Body of pancreas (tissue), 4 donors: ENCODE measurements around the gene IRGQ.

ENCODE experiments used
- CTCF ChIP-seq, 7 experiments: fragments of 450-650 bp in 4 of 7; fragments of 200-600 bp in 3 of 7; sonication (generic) in 3 of 7; IDR thresholded peaks; one replicate each; pipeline ENCODE4 v1.5.1; 2016 to 2019; ENCODE audit warnings: antibody characterized with exemption in 7 of 7
- POLR2A ChIP-seq, 3 donors: fragments of 450-650 bp; IDR thresholded peaks; one replicate each; pipeline ENCODE4 v1.6.1; 2016; ENCODE audit warnings: antibody characterized with exemption in 3 of 3, mild to moderate bottlenecking in 2 of 3

DNA sequence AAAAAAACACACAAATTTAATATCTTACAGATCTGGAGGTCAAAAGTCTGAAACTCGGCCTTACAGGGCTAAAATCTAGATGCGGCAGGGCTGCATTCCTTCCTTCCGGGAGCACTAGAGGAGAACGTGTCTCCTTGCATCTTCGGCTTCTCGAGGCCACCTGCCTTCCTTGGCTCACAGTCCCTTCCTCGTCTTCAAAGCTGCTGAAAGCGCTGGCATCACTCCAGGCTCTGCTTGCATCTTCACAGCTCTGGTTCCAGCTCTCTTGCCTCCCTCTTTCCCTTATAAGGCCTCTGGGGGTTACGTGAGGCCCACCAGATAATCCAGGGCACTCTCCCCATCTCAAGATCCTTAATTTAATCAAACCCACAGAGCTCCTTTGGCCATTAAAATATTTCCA is 31.1 kb downstream of the IRGQ start:
- TF ChIP-seq CTCF (IDR thresholded peaks at IDR 0.05) (no peak), POLR2A (IDR thresholded peaks at IDR 0.05) (no peak)
